A549 (cell line): ENCODE measurements around the gene MPP3.

ENCODE experiments used
- CTCF ChIP-seq: fragments of >200 bp; sonication (Bioruptor Twin); formaldehyde crosslinking; IDR thresholded peaks from 3 replicates; pipeline ENCODE4 v1.5.1; 2016
- GATA3 ChIP-seq: IDR thresholded peaks from 2 replicates; pipeline ENCODE4 v1.6.1; 2012; ENCODE audit warnings: borderline replicate concordance
- MAX ChIP-seq: IDR thresholded peaks from 2 replicates; pipeline ENCODE4 v1.6.1; 2012
- MYC ChIP-seq: IDR thresholded peaks from 2 replicates; pipeline ENCODE4 v1.6.1; 2012; ENCODE audit warnings: mild to moderate bottlenecking, inconsistent platforms, low read length, improper control_type of control experiment, borderline replicate concordance
- POLR2A ChIP-seq: IDR thresholded peaks from 2 replicates; pipeline ENCODE4 v1.6.1; 2012; ENCODE audit warnings: mild to moderate bottlenecking, low read length
- REST ChIP-seq: fragments of 200-600 bp; sonication (generic); IDR thresholded peaks from 2 replicates; pipeline ENCODE4 v1.6.1; 2016; ENCODE audit warnings: antibody characterized with exemption, mild to moderate bottlenecking, moderate library complexity

GRCh38 chr17:43772877-43773648 is 59.9 kb downstream of the MPP3 start:
- TF ChIP-seq POLR2A (no peak), MYC (no peak), GATA3 (no peak), MAX (no peak), CTCF (no peak), REST (no peak)
